Measurements from ENCODE around the gene HAUS7.

DNA sequence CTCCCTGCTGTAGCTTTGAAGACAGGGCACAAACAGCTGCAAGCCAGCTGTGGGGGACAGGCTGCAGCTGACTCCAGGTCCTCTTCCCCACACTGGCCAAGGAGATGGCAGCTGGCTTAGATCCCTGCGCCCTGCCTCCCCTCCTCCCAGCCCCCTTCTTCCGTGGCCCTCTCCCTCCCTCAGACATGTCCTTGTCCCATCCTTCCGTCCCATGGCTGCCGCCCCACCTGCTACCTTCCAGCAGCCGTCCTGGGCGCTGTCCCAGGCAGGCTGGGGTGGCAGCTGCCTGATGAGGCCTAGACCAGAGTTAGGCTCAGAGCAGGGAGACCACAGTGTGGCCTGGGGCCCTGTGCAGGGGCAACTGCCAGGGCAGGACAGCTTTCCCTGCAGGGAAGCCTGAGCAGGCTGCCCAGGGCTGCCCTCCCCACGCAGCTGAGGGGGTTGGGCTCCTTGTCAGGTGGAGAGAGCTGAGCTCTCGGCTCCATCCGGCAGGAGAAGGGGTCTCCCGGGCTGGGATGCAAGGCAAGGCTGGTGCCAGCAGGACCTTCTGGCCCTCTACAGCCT, 21.1 kb upstream of the HAUS7 start:
- TF ChIP-seq POLR2A (IDR thresholded peaks at IDR 0.05) (no peak), CTCF (IDR thresholded peaks at IDR 0.05) (no peak), EP300 (IDR thresholded peaks at IDR 0.05) (no peak)
